Nucleus accumbens (tissue), 56 donors: ENCODE measurements around the gene VASN.
"Not testable (repeated sequence)": the region's sequence is repeated elsewhere in the genome, so short reads cannot be mapped to it uniquely, and the experiment has no call there.

Experiments used
- DNase-seq, 56 donors: peaks; one replicate each; lab custom pipeline; 2025; lab: John Stamatoyannopoulos, UW

VASN gene

DNA sequence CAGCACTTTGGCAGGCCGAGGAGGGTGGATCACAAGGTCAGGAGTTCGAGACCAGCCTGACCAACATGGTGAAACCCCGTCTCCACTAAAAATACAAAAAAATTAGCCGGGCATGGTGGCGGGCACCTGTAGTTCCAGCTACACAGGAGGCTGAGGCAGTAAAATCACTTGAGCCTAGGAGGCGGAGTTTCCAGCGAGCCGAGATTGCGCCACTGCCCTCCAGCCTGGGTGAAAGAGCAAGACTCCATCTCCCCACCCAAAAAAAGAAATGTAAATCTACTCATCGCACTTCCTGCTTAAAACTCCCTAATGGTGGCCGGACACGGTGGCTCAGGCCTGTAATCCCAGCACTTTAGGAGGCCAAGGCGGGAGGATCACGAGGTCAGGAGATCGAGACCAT is 22.2 kb downstream of the VASN start:
- not testable (repeated sequence) for DNase-seq

- no peak for DNase-seq
These were observed 23.5 kb downstream of the VASN start for GRCh38 chr16:4395055-4395726.

DNA sequence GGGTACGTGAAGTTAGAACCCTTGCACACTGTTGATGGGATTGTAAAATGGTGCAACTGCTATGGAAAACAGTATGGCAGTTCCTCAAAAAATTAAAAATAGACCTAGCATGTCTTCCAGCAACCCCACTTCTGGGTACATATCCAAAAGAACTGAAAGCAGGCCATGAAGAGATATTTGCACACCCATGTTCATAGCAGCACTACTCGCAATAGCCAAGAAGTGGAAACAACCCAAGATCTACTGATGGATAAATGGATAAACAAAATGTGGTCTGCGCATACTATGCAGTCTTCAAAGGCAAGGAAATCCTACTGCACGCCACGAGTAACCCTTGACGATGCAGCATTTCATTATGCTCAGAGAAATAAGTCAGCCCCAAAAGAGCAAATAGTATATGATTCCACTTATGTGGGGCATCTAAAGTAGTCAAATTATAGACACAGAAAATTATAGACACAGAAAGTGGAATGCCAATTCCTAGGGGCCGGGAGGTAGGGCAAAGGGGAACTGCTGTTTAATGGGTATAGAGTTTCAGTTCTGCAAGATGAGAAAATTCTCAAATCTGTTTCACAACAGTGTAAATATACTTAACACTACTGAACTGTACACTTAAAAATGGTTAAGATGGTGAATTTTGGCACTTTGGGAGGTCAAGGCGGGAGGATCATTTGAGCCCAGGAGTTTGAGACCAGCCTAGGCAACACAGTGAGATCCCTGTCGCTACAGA is 27.5 kb downstream of the VASN start:
- no peak for DNase-seq

DNA sequence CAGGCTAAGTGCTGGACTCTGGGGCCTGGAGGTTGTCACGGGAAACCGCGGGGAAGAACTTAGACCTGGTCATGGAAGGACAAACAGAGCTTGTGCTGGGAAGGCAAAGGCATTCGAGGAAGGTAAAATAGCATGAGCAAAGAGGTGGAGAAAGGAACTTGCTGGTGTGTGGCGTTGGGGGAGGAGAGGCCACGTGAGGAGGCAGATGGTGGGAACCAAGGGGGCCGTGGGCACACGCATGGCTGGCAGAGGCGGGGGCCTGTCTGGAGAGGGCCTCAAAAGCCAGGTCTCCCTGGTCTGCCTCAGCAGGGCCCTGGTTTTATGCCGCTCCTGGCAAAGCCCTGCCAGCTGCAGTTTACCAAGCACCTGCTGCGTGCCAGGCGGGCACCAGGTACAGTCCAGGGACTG is 29.4 kb downstream of the VASN start:
- DNase-seq = no peak

DNA sequence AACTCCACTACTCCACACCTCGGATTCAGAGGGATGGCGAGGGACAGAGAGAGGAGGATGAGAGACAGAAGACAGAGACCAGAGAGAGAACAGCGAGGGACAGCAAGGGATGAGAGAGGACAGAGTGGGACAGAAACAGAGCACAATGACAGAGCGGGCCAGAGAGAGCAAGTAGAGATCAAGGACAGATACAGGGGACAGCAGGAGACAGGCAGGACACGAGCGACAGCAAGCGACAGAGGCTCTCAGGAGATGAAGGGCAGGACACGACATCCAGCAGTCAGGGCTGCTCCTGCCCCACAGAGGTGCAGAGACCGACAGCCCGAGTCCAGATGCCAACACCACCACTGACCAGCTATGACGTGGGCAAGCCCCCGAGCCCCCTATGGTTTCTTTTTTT is 29.9 kb downstream of the VASN start:
- DNase-seq = no peak

DNA sequence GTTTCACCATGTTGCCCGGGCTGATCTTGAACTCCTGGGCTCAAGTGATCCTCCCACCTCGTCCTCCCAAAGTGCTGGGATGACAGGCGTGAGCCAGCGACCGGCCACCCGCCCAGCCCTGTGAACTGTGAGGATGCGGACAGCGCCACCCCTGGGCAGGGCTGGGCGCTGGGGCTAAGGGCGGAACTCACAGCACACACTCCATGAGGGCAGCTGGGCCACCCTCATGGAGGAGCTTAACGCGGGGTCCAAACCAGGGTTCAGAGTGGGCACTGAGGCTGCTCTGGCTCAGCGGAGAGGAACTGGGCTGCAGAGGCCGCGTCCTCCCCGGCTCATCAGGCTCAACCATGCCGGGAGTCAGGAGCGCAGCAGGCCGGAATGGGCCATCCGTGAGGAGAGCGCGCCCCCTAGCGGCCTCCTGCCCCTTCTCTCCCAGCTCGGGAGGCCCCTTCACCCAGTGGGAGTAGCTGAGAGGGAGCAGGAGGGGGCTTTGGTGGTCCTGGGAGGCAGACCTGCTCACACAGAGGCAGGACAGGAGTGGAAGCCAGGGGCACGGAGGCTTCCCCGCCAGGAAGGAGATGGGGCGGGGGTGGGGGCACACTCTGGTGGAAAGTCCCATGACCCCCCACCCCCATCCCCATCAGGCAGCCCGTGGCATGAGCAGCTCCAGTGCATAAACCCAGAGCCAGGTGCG is 30.9 kb downstream of the VASN start:
- peak in 52 of 56 donors; percentile 11 to 89 (median 66) for DNase-seq

DNA sequence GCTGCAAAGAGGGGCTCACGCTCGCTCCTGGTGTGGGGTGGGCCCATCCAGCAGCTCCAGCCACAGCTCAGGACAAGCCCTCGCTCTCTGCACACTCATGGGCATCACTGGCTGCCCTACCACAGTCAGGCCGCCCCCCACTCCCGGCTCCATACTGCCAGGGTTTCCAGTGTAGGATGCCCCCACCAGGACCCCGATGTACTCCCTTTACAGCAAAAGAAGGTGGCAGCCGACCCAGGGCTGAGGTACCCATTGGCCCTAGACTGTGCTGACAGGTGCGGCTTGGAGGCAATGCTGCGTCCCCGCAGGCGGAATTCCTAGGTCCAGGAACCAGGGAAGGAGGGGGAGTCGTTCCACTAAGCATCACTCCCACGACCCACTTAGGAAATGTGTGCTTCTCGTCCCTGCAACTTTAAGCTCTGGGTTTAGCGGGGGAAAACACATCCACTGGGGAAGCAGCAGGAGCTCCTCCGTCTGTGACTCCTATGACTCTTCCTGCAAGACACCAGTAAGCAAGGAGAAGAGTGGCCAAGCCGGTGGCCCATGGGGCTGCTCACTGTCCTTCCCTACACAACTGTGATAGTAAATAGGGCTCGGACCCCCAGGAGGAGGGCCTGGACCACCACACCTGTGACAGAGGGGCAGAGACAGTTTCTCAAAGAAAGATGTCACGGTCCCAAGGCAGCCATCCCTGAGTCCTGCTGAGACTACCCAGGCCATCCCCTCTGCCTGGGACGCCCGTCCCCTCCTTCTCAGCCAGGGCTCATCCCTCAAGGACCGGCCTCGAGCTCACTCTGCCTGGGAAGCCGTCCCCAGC is 31.7 kb downstream of the VASN start:
- peak in 1 of 56 donors; percentile 22 for DNase-seq

DNA sequence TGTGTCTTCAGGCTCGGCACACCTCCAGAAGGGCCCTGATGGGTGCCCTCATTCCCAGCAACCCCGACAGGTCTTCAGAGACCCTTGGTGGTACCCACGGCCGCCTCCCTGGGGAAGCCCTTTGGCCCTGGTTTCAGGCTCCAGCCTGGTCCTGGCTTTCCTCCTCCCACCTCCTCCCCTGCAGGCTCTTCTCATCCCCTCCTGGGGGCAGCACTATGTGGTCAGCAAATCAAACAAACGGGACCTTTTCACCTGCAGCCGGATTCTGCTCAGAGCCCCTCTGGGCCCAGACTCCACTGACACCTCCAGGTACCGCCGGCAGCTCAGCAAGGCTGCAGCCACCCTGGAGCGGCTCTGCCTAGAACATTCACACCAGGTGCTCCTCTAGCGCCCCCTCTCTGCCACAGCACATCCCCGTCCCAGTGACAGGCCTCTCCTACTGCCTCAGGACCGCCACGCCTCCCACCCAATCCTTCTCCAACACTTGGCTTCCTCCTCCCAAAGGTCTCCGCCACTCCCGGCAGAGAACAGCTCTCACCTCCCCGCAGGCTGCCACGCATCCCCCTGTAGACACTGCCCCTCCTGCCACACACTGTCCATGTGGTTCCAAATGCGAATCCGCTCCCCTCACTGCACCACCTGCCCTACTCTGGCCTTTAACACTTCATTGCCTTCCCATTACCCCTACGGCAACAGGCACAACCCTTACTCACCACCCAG is 32.8 kb downstream of the VASN start:
- DNase-seq = peak in 29 of 56 donors; percentile 9 to 66 (median 36)

DNA sequence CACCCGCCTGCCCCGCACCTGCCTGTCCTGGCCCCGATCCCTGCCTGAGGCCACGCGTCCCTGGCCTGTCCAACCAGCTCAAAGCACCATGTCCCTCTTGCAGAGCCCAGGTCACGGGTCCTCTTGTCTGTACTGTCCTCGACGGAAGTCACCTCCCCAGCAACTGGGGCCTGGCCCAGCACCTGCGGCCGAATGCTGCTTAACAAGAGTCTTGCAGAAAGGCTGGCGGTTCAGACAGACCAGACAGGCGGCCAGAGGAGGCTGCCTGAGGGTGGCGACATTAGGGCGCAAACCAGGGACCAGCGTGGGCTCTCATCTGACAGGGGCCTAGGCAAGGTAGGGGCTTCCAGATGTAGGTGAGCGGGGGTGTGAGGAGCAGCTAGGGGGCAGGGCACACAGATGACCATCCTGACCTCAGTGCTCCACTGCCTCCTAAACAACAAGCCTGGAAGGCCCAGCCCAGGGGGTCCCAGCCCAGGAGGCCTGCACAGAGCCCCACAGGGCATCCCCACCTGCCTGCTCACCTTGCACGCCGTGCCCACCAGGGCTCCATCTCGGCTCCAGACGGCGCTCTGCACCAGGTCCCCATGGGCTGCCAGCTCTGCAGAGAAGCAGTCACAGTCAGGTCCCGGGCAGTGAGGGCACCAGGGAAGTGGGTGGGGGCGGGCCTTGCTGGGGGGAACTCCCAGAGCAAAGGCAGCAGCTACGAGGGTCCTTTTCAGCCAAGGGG is 33.5 kb downstream of the VASN start:
- DNase-seq = no peak

DNA sequence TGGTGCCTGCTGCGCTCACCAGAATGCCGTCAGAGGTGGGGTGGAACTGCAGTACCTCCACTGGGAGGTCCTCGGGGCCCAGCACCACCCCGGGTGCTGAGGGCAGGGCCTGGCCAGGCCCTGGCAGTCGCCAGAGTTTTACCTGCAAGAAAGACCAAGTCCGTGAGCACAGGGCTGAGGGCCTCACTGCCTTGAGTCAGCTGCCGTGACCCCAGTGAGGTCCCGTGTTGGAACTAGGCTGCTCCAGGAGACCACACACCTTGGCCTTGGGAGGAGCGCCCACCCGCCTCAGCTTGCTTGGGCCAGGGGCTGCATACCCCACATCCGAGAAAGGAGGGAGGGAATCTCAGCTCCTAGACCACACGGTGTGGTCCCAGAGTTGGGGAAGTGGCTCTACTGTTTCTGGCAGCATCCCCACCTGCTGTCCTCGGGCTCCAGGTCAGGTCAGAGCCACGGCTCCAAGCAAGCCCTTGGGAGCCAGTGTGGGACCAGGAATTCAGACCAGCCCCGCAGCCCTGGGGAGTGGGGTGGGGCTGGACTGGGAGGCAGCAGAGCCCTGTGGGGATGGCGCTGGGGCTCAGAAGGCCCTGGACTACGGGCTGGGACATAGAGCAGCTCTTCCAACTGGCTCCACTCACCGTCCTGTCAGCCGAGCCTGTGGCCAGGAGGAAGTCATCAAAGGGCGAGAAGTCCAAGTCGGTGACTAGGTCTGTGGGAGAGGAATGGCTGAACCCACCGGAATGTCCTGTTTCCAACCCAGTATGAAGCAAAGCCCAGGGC is 36.1 kb downstream of the VASN start:
- no peak for DNase-seq

DNA sequence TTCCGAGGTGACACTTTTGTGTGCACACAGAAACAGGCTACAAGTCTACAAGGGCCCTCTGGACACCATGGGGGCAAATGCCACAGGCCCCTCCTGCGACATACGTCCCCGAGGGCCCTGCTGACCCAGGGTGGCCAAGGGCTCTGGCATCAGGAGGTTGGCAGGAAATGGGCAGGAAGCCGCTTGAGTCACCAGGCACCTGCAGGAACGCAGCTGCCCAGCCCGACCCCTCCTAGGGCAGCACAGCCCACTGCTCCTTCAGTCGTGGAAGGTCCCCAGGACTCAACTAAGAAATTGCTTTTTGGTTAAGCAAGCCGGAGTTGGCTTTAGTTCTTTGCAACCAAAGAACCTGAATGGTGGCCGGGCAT is 36.7 kb downstream of the VASN start:
- no peak for DNase-seq

- peak in 20 of 56 donors; percentile 6 to 58 (median 31) for DNase-seq
These were observed 37.7 kb downstream of the VASN start for GRCh38 chr16:4409081-4409932.

- DNase-seq = peak in 45 of 56 donors; percentile 10 to 85 (median 53)
These were observed 38.9 kb downstream of the VASN start for GRCh38 chr16:4410335-4411075.

DNA sequence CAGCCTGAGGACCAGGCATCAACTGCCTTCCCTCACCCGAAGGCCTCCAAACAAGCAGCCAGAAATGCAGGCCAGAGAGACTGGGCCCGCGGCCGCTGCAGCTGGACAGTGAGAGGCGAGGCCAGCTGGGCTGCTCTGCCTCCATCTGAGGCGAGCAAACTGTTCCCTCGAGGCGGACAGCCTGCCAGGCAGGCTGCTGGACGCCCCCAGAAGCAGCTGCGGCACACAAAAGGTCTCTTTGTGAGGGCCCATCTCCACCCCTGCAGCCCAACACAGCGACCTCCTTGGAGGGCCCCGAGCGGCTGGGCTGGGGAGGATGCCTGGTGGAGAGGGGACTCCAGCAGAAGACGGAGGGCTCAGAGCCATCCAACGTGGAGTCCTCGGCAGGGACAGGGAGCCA is 40.0 kb downstream of the VASN start:
- peak in 55 of 56 donors; percentile 25 to 97 (median 90) for DNase-seq

- DNase-seq = no peak
These were observed 40.5 kb downstream of the VASN start for GRCh38 chr16:4412159-4412558.

GRCh38 chr16:4412854-4413253 is 41.2 kb downstream of the VASN start:
- DNase-seq = no peak
